K562 (cell line): ENCODE results near the gene CFAP52. TPM values are rescaled to one million over a fixed set of nuclear protein-coding genes. Genes with fewer than 3 reads are reported as not detected.

Experiments
- ATAC-seq: fragments of 200-7000 bp; cut with Tn5 transposase; 3 replicates; pipeline ENCODE4 v1.9.1; 2020; ENCODE audit warnings: moderate library complexity
- BruUV-seq: library from RNA; stranded (reverse); fragments of 400-500 nt; replicated peaks from 2 replicates; lab custom pipeline; 2021; lab: Mats Ljungman, UMichigan
- CTCF ChIA-PET: fragments of 300-600 bp; formaldehyde crosslinking; extraction: SDS; loops from one replicate; lab custom pipeline; 2021; ENCODE audit warnings: low intra/inter-chr PET ratio; lab: Yijun Ruan, JAX
- POLR2A ChIA-PET: fragments of 300-600, 350-650 bp; sonication (Branson Sonifier 250); formaldehyde crosslinking; extraction: SDS; loops from one replicate; lab custom pipeline; 2021; ENCODE audit warnings: antibody characterized with exemption, inconsistent platforms; lab: Yijun Ruan, JAX
- DNase-seq, 4 experiments: peaks; one replicate each; pipeline versions ENCODE4 v3.0.0 to v3.0.0-alpha.2; 2011 to 2018; ENCODE audit warnings: low spot score in 3 of 4, mixed read lengths in 3 of 4; ENCODE audit errors: extremely low read depth in 1 of 4
- FAIRE-seq: peaks from 2 replicates; lab custom pipeline; 2011; peaks lifted over from hg19 to GRCh38; lab: Jason Lieb, UNC
- H2AFZ ChIP-seq: 2 replicates; pipeline ENCODE4 v1.6.0; 2011; ENCODE audit warnings: low read depth, low read length, control low read depth, inconsistent platforms
- H3K27ac ChIP-seq: fragments of 200-600 bp; 3 replicates; pipeline ENCODE4 v1.8.0; 2011; ENCODE audit warnings: low read depth, mild to moderate bottlenecking, control low read depth, inconsistent platforms, low read length, moderate library complexity, mixed read lengths; ENCODE audit errors: extremely low read depth
- H3K27me3 ChIP-seq, 2 experiments: fragments of 300-600 bp in 1 of 2; 2 replicates in 1 of 2; 3 replicates in 1 of 2; pipeline versions ENCODE4 v1.6.0 to v1.8.0; 2011; ENCODE audit warnings: inconsistent platforms in 2 of 2, low read length in 2 of 2, mild to moderate bottlenecking in 1 of 2, mixed read lengths in 1 of 2, moderate library complexity in 1 of 2; ENCODE audit not compliant: control insufficient read depth in 2 of 2, insufficient read depth in 2 of 2
- H3K36me3 ChIP-seq: fragments of 300-600 bp; 3 replicates; pipeline ENCODE4 v1.8.0; 2011; ENCODE audit warnings: mild to moderate bottlenecking, low read length, inconsistent platforms; ENCODE audit not compliant: control insufficient read depth, insufficient read depth
- H3K4me1 ChIP-seq, 2 experiments: fragments of 200-600 bp in 1 of 2; replicated peaks in 1 of 2; 2 replicates in 1 of 2; 3 replicates in 1 of 2; pipeline versions ENCODE4 v1.5.1 to v1.8.0; 2011; ENCODE audit warnings: inconsistent platforms in 2 of 2, low read length in 2 of 2, mild to moderate bottlenecking in 1 of 2, mixed read lengths in 1 of 2, moderate library complexity in 1 of 2; ENCODE audit not compliant: control insufficient read depth in 2 of 2, insufficient read depth in 2 of 2
- H3K4me2 ChIP-seq: 2 replicates; pipeline ENCODE4 v1.6.1; 2011; ENCODE audit warnings: low read length, control low read depth, inconsistent platforms, mixed read lengths; ENCODE audit not compliant: insufficient read depth
- H3K4me3 ChIP-seq: fragments of 200-600 bp; sonication (generic), shearing (Covaris generic); 2 replicates; pipeline ENCODE4 v1.5.1; 2016; ENCODE audit warnings: control low read depth, inconsistent platforms
- H3K79me2 ChIP-seq: fragments of 200-600 bp; 3 replicates; pipeline ENCODE4 v1.8.0; 2011; ENCODE audit warnings: low read length, inconsistent platforms; ENCODE audit not compliant: control insufficient read depth, insufficient read depth
- H3K9ac ChIP-seq, 2 experiments: 2 replicates each; pipeline versions ENCODE4 v1.6.0 to v1.6.1; 2011; ENCODE audit warnings: low read depth in 2 of 2, low read length in 2 of 2, control low read depth in 1 of 2, inconsistent platforms in 1 of 2, mild to moderate bottlenecking in 1 of 2, mixed read lengths in 1 of 2; ENCODE audit not compliant: insufficient read depth in 1 of 2
- H3K9me1 ChIP-seq: one replicate; pipeline ENCODE4 v1.6.0; 2011; ENCODE audit warnings: inconsistent platforms, mild to moderate bottlenecking, low read length, moderate library complexity; ENCODE audit not compliant: control insufficient read depth, insufficient read depth
- H3K9me3 ChIP-seq: replicated peaks from 2 replicates; pipeline ENCODE4 v1.5.1; 2011; ENCODE audit warnings: low read depth, low read length, inconsistent platforms; ENCODE audit not compliant: control insufficient read depth, insufficient read depth
- H4K20me1 ChIP-seq: replicated peaks from 2 replicates; pipeline ENCODE4 v1.6.1; 2011; ENCODE audit warnings: low read length, inconsistent platforms, mixed read lengths; ENCODE audit not compliant: control insufficient read depth, insufficient read depth
- FOS ChIP-seq: IDR thresholded peaks from 3 replicates; pipeline ENCODE4 v1.6.1; 2011; ENCODE audit not compliant: insufficient read length; ENCODE audit errors: extremely low read depth
- HNRNPUL1 ChIP-seq: fragments of 200-400 bp; formaldehyde crosslinking; IDR thresholded peaks from 2 replicates; pipeline ENCODE4 v1.6.1; 2017; ENCODE audit warnings: low read length
- MYC ChIP-seq, 2 experiments: fragments of 250-450 bp in 1 of 2; sonication (Bioruptor Pico) in 1 of 2; IDR thresholded peaks; 2 replicates each; pipeline versions ENCODE4 v1.5.1 to v1.6.1; 2012 to 2021; ENCODE audit warnings: low read depth in 2 of 2, borderline replicate concordance in 1 of 2, improper control_type of control experiment in 1 of 2, low read length in 1 of 2, mild to moderate bottlenecking in 1 of 2, moderate library complexity in 1 of 2
- PHB ChIP-seq: fragments of 250-450 bp; sonication (Bioruptor Pico); IDR thresholded peaks from 2 replicates; pipeline ENCODE4 v1.5.0; 2021
- SAFB2 ChIP-seq: fragments of 200-400 bp; formaldehyde crosslinking; IDR thresholded peaks from 2 replicates; pipeline ENCODE4 v1.6.1; 2018; ENCODE audit warnings: borderline replicate concordance, low read length, low read depth, moderate library complexity; ENCODE audit not compliant: severe bottlenecking
- ZNF133 ChIP-seq: fragments of 250-450 bp; sonication (Bioruptor Pico); IDR thresholded peaks from 2 replicates; pipeline ENCODE4 v1.4.0; 2020; ENCODE audit warnings: mild to moderate bottlenecking
- ZNF253 ChIP-seq: fragments of 250-450 bp; sonication (Bioruptor Pico); conservative IDR thresholded peaks from 2 replicates; pipeline ENCODE4 v1.6.1; 2021; ENCODE audit warnings: mild to moderate bottlenecking
- ZNF282 ChIP-seq: sonication (generic); formaldehyde crosslinking; IDR thresholded peaks from 2 replicates; pipeline ENCODE4 v1.8.1; 2023; ENCODE audit warnings: missing genetic modification reagents
- ZNF354B ChIP-seq: fragments of 250-450 bp; sonication (Bioruptor Pico); IDR thresholded peaks from 2 replicates; pipeline ENCODE4 v1.4.0; 2020
- WGBS: fragments of 100-300 bp; shearing (Covaris generic); methylation state at CpG from one replicate; pipeline ENCODE4 v1.1.6; 2016; ENCODE audit warnings: low coverage, mixed read lengths; ENCODE audit not compliant: insufficient coverage; ENCODE audit errors: missing lambda C conversion rate; 5-methylcytosine and 5-hydroxymethylcytosine counted together
- in situ Hi-C: fragments of 300-500 bp; cut with MboI; formaldehyde crosslinking; loops from 4 replicates; pipeline ENCODE4 v1.15.0; 2018; ENCODE audit warnings: inconsistent platforms, mixed read lengths
- intact Hi-C: fragments of 100-400 bp; cut with micrococcal nuclease; formaldehyde crosslinking; loops from 2 replicates; pipeline ENCODE4 v1.14.2; 2022
- polyA plus RNA-seq, 8 experiments: library from polyadenylated mRNA; depleted of rRNA in 4 of 8; stranded (reverse) in 5 of 8; unstranded in 3 of 8; fragments of >200 nt; fragmentation: Nextera tagmentation in 2 of 8; fragmentation: Illumina TruSeq in 1 of 8; extraction: Ambion mirVana in 2 of 8; extraction: Trizol in 1 of 8; gene quantifications; 2 replicates each; pipeline versions ENCODE4 v1.2.1 to v1.2.3, GENCODE V29; 2011 to 2014; ENCODE audit warnings: inconsistent platforms in 1 of 8, missing spikeins in 1 of 8
- total RNA-seq, 7 experiments: library from RNA; depleted of rRNA in 6 of 7; stranded (reverse); fragments of >200 nt in 6 of 7; fragmentation: Illumina TruSeq in 2 of 7; extraction: Trizol in 2 of 7; gene quantifications; 2 replicates each; pipeline versions ENCODE4 v1.2.1 to v1.2.3, GENCODE V29; 2011 to 2021; ENCODE audit warnings: low replicate concordance in 1 of 7
- TF ChIP-seq, protein P1 (sequence below): fragments of 200-800 bp; sonication (Bioruptor generic); IDR thresholded peaks from 2 replicates; pipeline ENCODE4 v1.6.1; 2017; ENCODE audit warnings: missing genetic modification characterization, missing compliant biosample characterization
- TF ChIP-seq, protein P2 (sequence below): fragments of 200-400 bp; formaldehyde crosslinking; IDR thresholded peaks from 2 replicates; pipeline ENCODE4 v1.6.1; 2017; ENCODE audit warnings: mild to moderate bottlenecking, low read depth, low read length, moderate library complexity

CFAP52 gene
- total and polyA plus RNA-seq, 9 of the 15 experiments (the other 6 are each of a cell fraction or from before 2014, with no cell fraction given): not detected

DNA sequence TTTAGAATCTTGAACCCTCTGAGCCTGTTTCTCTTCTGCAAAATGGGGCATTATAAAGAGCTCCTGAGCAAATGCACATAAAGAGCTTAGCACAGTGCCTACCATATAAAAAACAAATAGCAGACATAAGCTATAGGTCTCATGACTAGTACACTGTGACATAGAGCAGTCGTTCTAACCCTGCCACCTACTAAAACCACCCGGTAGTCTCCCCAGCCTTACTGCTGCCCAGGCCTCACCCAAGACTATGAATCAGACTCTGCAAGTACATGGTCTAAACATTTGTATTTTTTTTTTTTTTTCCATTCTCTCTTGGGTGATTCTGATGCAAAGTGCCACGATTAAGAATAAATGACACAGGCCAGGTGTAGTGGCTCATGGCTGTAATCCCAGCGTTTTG, 34.7 kb upstream of the CFAP52 start:
- Histone ChIP-seq H3K79me2 (no peaks in the 10 kb centered on the region), H3K9me3 (no peaks in the 10 kb centered on the region), H3K4me2 (no peak overlapping the region), H3K27me3 (no peaks in the 10 kb centered on the region; a peak in 1 of 5 replicates), H3K4me3 (no peak overlapping the region), H3K36me3 (no peaks in the 10 kb centered on the region), H2AFZ (no peak overlapping the region), H4K20me1 (no peaks in the 10 kb centered on the region), H3K27ac (no peak overlapping the region), H3K9ac (no peak overlapping the region), H3K4me1 (no peaks in the 10 kb centered on the region), H3K9me1 (no peaks in the 10 kb centered on the region)
- in situ Hi-C loops: loop anchor here (25.0 kb wide), 2 partner anchors 554 to 1154 kb away; partner anchors contain the start of genes KRABD2, RNF222 and RPL26
- no peak for TF ChIP-seq PHB (CRISPR knock-in tag)
- TF ChIP-seq ZNF133 (CRISPR knock-in tag): no peak
- TF ChIP-seq HNRNPUL1: no peak
- TF ChIP-seq, protein P1, sequence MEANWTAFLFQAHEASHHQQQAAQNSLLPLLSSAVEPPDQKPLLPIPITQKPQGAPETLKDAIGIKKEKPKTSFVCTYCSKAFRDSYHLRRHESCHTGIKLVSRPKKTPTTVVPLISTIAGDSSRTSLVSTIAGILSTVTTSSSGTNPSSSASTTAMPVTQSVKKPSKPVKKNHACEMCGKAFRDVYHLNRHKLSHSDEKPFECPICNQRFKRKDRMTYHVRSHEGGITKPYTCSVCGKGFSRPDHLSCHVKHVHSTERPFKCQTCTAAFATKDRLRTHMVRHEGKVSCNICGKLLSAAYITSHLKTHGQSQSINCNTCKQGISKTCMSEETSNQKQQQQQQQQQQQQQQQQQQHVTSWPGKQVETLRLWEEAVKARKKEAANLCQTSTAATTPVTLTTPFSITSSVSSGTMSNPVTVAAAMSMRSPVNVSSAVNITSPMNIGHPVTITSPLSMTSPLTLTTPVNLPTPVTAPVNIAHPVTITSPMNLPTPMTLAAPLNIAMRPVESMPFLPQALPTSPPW (CRISPR knock-in tag): no peak
- no peak for TF ChIP-seq ZNF282
- no peak for TF ChIP-seq SAFB2
- TF ChIP-seq FOS: no peak
- no peak for TF ChIP-seq MYC (IDR thresholded peaks at IDR 0.05; ENCODE audit: low read depth, low read length)
- no peak for TF ChIP-seq MYC (CRISPR knock-in tag; IDR thresholded peaks at IDR 0.05; ENCODE audit: borderline replicate concordance, low read depth)
- TF ChIP-seq, protein P2, sequence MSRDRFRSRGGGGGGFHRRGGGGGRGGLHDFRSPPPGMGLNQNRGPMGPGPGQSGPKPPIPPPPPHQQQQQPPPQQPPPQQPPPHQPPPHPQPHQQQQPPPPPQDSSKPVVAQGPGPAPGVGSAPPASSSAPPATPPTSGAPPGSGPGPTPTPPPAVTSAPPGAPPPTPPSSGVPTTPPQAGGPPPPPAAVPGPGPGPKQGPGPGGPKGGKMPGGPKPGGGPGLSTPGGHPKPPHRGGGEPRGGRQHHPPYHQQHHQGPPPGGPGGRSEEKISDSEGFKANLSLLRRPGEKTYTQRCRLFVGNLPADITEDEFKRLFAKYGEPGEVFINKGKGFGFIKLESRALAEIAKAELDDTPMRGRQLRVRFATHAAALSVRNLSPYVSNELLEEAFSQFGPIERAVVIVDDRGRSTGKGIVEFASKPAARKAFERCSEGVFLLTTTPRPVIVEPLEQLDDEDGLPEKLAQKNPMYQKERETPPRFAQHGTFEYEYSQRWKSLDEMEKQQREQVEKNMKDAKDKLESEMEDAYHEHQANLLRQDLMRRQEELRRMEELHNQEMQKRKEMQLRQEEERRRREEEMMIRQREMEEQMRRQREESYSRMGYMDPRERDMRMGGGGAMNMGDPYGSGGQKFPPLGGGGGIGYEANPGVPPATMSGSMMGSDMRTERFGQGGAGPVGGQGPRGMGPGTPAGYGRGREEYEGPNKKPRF: no peak
- TF ChIP-seq ZNF354B: no peak
- no peak for TF ChIP-seq ZNF253 (CRISPR knock-in tag)
- no TSS peak for BruUV-seq
- ChIA-PET CTCF (no interaction called here), POLR2A (interaction anchor here (0.8 kb wide), 1 partner anchor 654 kb away, joined by 3 read pairs; no protein-coding TSS in a partner anchor)
- DNase-seq (no peak), FAIRE-seq (no peak), ATAC-seq (no peak)
- intact Hi-C loops: no loop called here
- WGBS: 6% methylated on average over 4 of the region's 4 CpGs
